GM12878 (cell line): Measurements from ENCODE around the gene CEP131. TPM values are rescaled to one million over a fixed set of nuclear protein-coding genes. Genes with fewer than 3 reads are reported as not detected.
A peak's percentile ranks its signal among the peaks of the same experiment; 100 is the strongest.

ENCODE experiments used
- ATAC-seq: fragments of 200-7000 bp; cut with Tn5 transposase; 3 replicates; pipeline ENCODE4 v1.9.1; 2020; ENCODE audit warnings: mild to moderate bottlenecking, moderate library complexity
- BruUV-seq: library from RNA; stranded (reverse); fragments of 400-500 nt; replicated peaks from 2 replicates; lab custom pipeline; 2021; lab: Mats Ljungman, UMichigan
- CTCF ChIA-PET: fragments of 300-600 bp; sonication (Branson Sonifier 250); formaldehyde crosslinking; extraction: SDS; loops from one replicate; lab custom pipeline; 2021; ENCODE audit warnings: inconsistent platforms; lab: Yijun Ruan, JAX
- POLR2A ChIA-PET: fragments of 350-600 bp; formaldehyde crosslinking; extraction: SDS; loops from one replicate; lab custom pipeline; 2021; ENCODE audit warnings: inconsistent platforms; lab: Charles Lee
- RAD21 ChIA-PET: fragments of 300-600 bp; sonication (Branson Sonifier 250); formaldehyde crosslinking; loops from one replicate; lab custom pipeline; 2023; ENCODE audit warnings: antibody characterized with exemption; ENCODE audit not compliant: unreplicated experiment; lab: Charles Lee
- SMC1A ChIA-PET: fragments of 300-600 bp; sonication (Branson Sonifier 250); formaldehyde crosslinking; loops from one replicate; lab custom pipeline; 2023; ENCODE audit not compliant: unreplicated experiment, uncharacterized antibody; lab: Charles Lee
- DNase-seq: peaks from one replicate; pipeline ENCODE4 v3.0.0-alpha.2; 2011; ENCODE audit warnings: low read depth, low spot score
- FAIRE-seq: peaks from 3 replicates; lab custom pipeline; 2011; peaks lifted over from hg19 to GRCh38; lab: Jason Lieb, UNC
- H2AFZ ChIP-seq: 2 replicates; pipeline ENCODE4 v1.6.0; 2011; ENCODE audit warnings: low read depth, low read length, control low read depth; ENCODE audit not compliant: control insufficient read depth
- H3K27ac ChIP-seq: 2 replicates; pipeline ENCODE4 v1.5.1; 2011; ENCODE audit warnings: control low read depth; ENCODE audit not compliant: control insufficient read depth, insufficient read depth
- H3K27me3 ChIP-seq, 2 experiments: replicated peaks in 1 of 2; 2 replicates each; pipeline versions ENCODE4 v1.6.0 to v1.6.1; 2011; ENCODE audit warnings: low read length in 1 of 2; ENCODE audit not compliant: control insufficient read depth in 2 of 2, insufficient read depth in 2 of 2
- H3K36me3 ChIP-seq, 2 experiments: 2 replicates each; pipeline ENCODE4 v1.5.1; 2011; ENCODE audit warnings: low read length in 1 of 2; ENCODE audit not compliant: control insufficient read depth in 2 of 2, insufficient read depth in 2 of 2
- H3K4me1 ChIP-seq: 2 replicates; pipeline ENCODE4 v1.6.1; 2011; ENCODE audit warnings: mild to moderate bottlenecking, low read length, moderate library complexity, mixed read lengths; ENCODE audit not compliant: control insufficient read depth, insufficient read depth
- H3K4me2 ChIP-seq: 2 replicates; pipeline ENCODE4 v1.6.0; 2011; ENCODE audit warnings: control low read depth; ENCODE audit not compliant: control insufficient read depth, insufficient read depth
- H3K4me3 ChIP-seq: fragments of 200-600 bp; sonication (generic); 2 replicates; pipeline ENCODE4 v1.5.1; 2016
- H3K79me2 ChIP-seq: 2 replicates; pipeline ENCODE4 v1.6.0; 2011; ENCODE audit warnings: low read length; ENCODE audit not compliant: control insufficient read depth, insufficient read depth
- H3K9ac ChIP-seq: 2 replicates; pipeline ENCODE4 v1.8.0; 2011; ENCODE audit warnings: low read length, control low read depth, mixed read lengths; ENCODE audit not compliant: control insufficient read depth, insufficient read depth
- H3K9me3 ChIP-seq: replicated peaks from 3 replicates; pipeline ENCODE4 v1.5.1; 2011; ENCODE audit warnings: mild to moderate bottlenecking, low read length; ENCODE audit not compliant: control insufficient read depth, insufficient read depth
- H4K20me1 ChIP-seq: 2 replicates; pipeline ENCODE4 v1.6.0; 2011; ENCODE audit not compliant: control insufficient read depth, insufficient read depth
- ATF3 ChIP-seq: IDR thresholded peaks from 2 replicates; pipeline ENCODE4 v1.6.1; 2011; ENCODE audit warnings: low read depth, mild to moderate bottlenecking, low read length, moderate library complexity, borderline replicate concordance; ENCODE audit errors: extremely low read depth
- CTCF ChIP-seq, 3 experiments: IDR thresholded peaks in 2 of 3; conservative IDR thresholded peaks in 1 of 3; 2 replicates each; pipeline ENCODE4 v1.5.1; 2011; ENCODE audit warnings: low read depth in 3 of 3, low read length in 3 of 3, mild to moderate bottlenecking in 3 of 3, control low read depth in 2 of 3, moderate library complexity in 2 of 3, inconsistent platforms in 1 of 3, mixed read lengths in 1 of 3; ENCODE audit not compliant: control insufficient read depth in 2 of 3, insufficient read depth in 1 of 3; ENCODE audit errors: extremely low read depth in 1 of 3
- GATAD2B ChIP-seq: fragments of 450-650 bp; conservative IDR thresholded peaks from 2 replicates; pipeline ENCODE4 v1.6.1; 2017; ENCODE audit warnings: low read depth, mild to moderate bottlenecking, moderate library complexity
- IKZF2 ChIP-seq, 2 experiments: fragments of 450-650 bp; IDR thresholded peaks; 2 replicates each; pipeline ENCODE4 v1.6.1; 2017; ENCODE audit warnings: mild to moderate bottlenecking in 2 of 2, moderate library complexity in 2 of 2
- IRF5 ChIP-seq: fragments of 450-650 bp; IDR thresholded peaks from 2 replicates; pipeline ENCODE4 v1.6.1; 2017; ENCODE audit warnings: borderline replicate concordance
- JUNB ChIP-seq: IDR thresholded peaks from 2 replicates; pipeline ENCODE4 v1.6.1; 2016; ENCODE audit warnings: antibody characterized with exemption, mild to moderate bottlenecking
- KLF5 ChIP-seq: fragments of 450-650 bp; IDR thresholded peaks from 2 replicates; pipeline ENCODE4 v1.6.1; 2014; ENCODE audit warnings: mild to moderate bottlenecking; ENCODE audit not compliant: partially characterized antibody
- MTA2 ChIP-seq: fragments of 450-650 bp; IDR thresholded peaks from 2 replicates; pipeline ENCODE4 v1.6.1; 2016; ENCODE audit warnings: low read depth, mild to moderate bottlenecking, moderate library complexity
- MXI1 ChIP-seq: fragments of 150-350 bp; IDR thresholded peaks from 2 replicates; pipeline ENCODE4 v1.6.1; 2011; ENCODE audit warnings: low read depth, mild to moderate bottlenecking, inconsistent platforms, low read length, improper control_type of control experiment
- RAD21 ChIP-seq: IDR thresholded peaks from 2 replicates; pipeline ENCODE4 v1.6.1; 2011; ENCODE audit warnings: mild to moderate bottlenecking, low read depth, low read length, moderate library complexity; ENCODE audit not compliant: insufficient read depth
- SIX5 ChIP-seq: IDR thresholded peaks from 2 replicates; pipeline ENCODE4 v1.6.1; 2011; ENCODE audit warnings: mild to moderate bottlenecking, low read depth, low read length, moderate library complexity; ENCODE audit not compliant: severe bottlenecking
- SMAD1 ChIP-seq: fragments of 450-650 bp; IDR thresholded peaks from 2 replicates; pipeline ENCODE4 v1.6.1; 2018; ENCODE audit warnings: mild to moderate bottlenecking, low read depth; ENCODE audit not compliant: partially characterized antibody
- WRNIP1 ChIP-seq: IDR thresholded peaks from 2 replicates; pipeline ENCODE4 v1.6.1; 2011; ENCODE audit warnings: low read depth, low read length, improper control_type of control experiment, borderline replicate concordance
- WGBS: methylation state at CpG from one replicate; pipeline ENCODE4 v1.1.6; 2016; ENCODE audit warnings: low lambda C conversion rate; ENCODE audit not compliant: insufficient replicate concordance, insufficient coverage; ENCODE audit errors: missing lambda C conversion rate; 5-methylcytosine and 5-hydroxymethylcytosine counted together
- in situ Hi-C: fragments of 300-500 bp; cut with MboI; formaldehyde crosslinking; loops from 9 replicates; pipeline ENCODE4 v1.14.3; 2018; ENCODE audit warnings: mixed read lengths
- intact Hi-C: fragments of 100-400 bp; cut with micrococcal nuclease; formaldehyde crosslinking; loops from one replicate; pipeline ENCODE4 v1.14.2; 2022; ENCODE audit not compliant: unreplicated experiment
- polyA plus RNA-seq, 11 experiments: library from polyadenylated mRNA; depleted of rRNA in 4 of 11; unstranded in 6 of 11; stranded (reverse) in 5 of 11; fragments of >200 nt; fragmentation: Nextera tagmentation in 4 of 11; fragmentation: Illumina TruSeq in 1 of 11; extraction: Ambion mirVana in 4 of 11; extraction: Trizol in 1 of 11; gene quantifications; 1 replicate in 1 of 11; 2 replicates in 10 of 11; pipeline versions ENCODE4 v1.2.1 to v1.2.3, GENCODE V29; 2011 to 2016; ENCODE audit warnings: inconsistent platforms in 2 of 11, missing spikeins in 2 of 11, low read depth in 1 of 11
- total RNA-seq, 4 experiments: library from RNA; depleted of rRNA in 3 of 4; stranded (reverse); fragments of >200 nt in 3 of 4; fragmentation: Illumina TruSeq in 1 of 4; extraction: Trizol in 1 of 4; gene quantifications; 2 replicates each; pipeline versions ENCODE4 v1.2.1 to v1.2.3, GENCODE V29; 2013 to 2021

CEP131 gene
- total and polyA plus RNA-seq, 10 of the 15 experiments (the other 5 are each of a cell fraction or from before 2014, with no cell fraction given): 0.05 to 17.3 (median 6.7) TPM

GRCh38 chr17:81169870-81170309, 52.9 kb downstream of the CEP131 start:
- ChIA-PET CTCF (no interaction called here), POLR2A (no interaction called here), RAD21 (no interaction called here), SMC1A (no interaction called here)
- Histone ChIP-seq H3K9me3 (no peaks in the 10 kb centered on the region), H4K20me1 (no peaks in the 10 kb centered on the region), H3K4me1 (no peaks in the 10 kb centered on the region), H3K79me2 (no peaks in the 10 kb centered on the region), H3K27ac (no peak overlapping the region), H3K36me3 (no peaks in the 10 kb centered on the region), H3K9ac (no peak overlapping the region), H2AFZ (no peak overlapping the region), H3K4me3 (no peak overlapping the region), H3K27me3 (no peaks in the 10 kb centered on the region; a peak in 3 of 4 replicates), H3K4me2 (no peak overlapping the region)
- DNase-seq: no peak
- 32% methylated on average over 3 of the region's 3 CpGs for WGBS
- in situ Hi-C loops (loop anchor here (5.0 kb wide), 1 partner anchor 47 kb away; no protein-coding TSS in a partner anchor), intact Hi-C loops (no loop called here)
- TF ChIP-seq GATAD2B (no peak), IRF5 (0 out of 2 replicates have a peak, but pooled peaks have one; percentile 12)
- no peak for FAIRE-seq
- BruUV-seq: no TSS peak
- no peak for ATAC-seq

- Histone ChIP-seq H3K27me3 (no peaks in the 10 kb centered on the region; a peak in 4 of 4 replicates), H4K20me1 (no peaks in the 10 kb centered on the region), H3K9ac (no peak overlapping the region), H2AFZ (no peak overlapping the region), H3K4me3 (no peak overlapping the region), H3K9me3 (no peaks in the 10 kb centered on the region), H3K79me2 (no peaks in the 10 kb centered on the region), H3K36me3 (no peaks in the 10 kb centered on the region), H3K27ac (no peak overlapping the region), H3K4me2 (no peak overlapping the region), H3K4me1 (no peaks in the 10 kb centered on the region)
- CTCF ChIA-PET: no interaction called here
- TF ChIP-seq SMAD1 (no peak), MTA2 (no peak), ATF3 (no peak), CTCF (IDR thresholded peaks at IDR 0.05 in 2 of 3, conservative IDR thresholded peaks at IDR 0.05 in 1 of 3; ENCODE audit: control insufficient read depth in 2 of 3, extremely low read depth in 1 of 3, insufficient read depth in 1 of 3, low read depth in 3 of 3, low read length in 3 of 3) (no peak), JUNB (no peak), RAD21 (no peak), SIX5 (no peak), WRNIP1 (no peak), KLF5 (no peak), MXI1 (no peak), IKZF2 (IDR thresholded peaks at IDR 0.05) (no peak)
- DNase-seq (no peak), FAIRE-seq (no peak), ATAC-seq (no peak)
- SMC1A ChIA-PET: no interaction called here
- in situ Hi-C loops: loop anchor here (5.0 kb wide), 1 partner anchor 50 kb away; no protein-coding TSS in a partner anchor
- intact Hi-C loops: no loop called here
- RAD21 ChIA-PET: no interaction called here
- BruUV-seq: no TSS peak
- WGBS: 60% methylated on average over 7 of the region's 7 CpGs
- POLR2A ChIA-PET: no interaction called here
These were observed 55.1 kb downstream of the CEP131 start for GRCh38 chr17:81167638-81168037.
